Skeletal muscle satellite cell (primary cell): ENCODE data around the gene XIRP2.

ENCODE experiments used
- H3K27me3 ChIP-seq: 2 replicates; pipeline ENCODE4 v1.7.0; 2013; ENCODE audit warnings: low read length; ENCODE audit not compliant: control insufficient read depth, insufficient read depth
- H3K36me3 ChIP-seq: 2 replicates; pipeline ENCODE4 v1.7.0; 2013; ENCODE audit warnings: mild to moderate bottlenecking, control low read depth, low read length; ENCODE audit not compliant: insufficient read depth
- H3K4me1 ChIP-seq: 2 replicates; pipeline ENCODE4 v1.7.0; 2013; ENCODE audit warnings: low read length; ENCODE audit not compliant: control insufficient read depth, insufficient read depth
- H3K4me2 ChIP-seq: 2 replicates; pipeline ENCODE4 v1.7.0; 2013; ENCODE audit warnings: mild to moderate bottlenecking, low read length
- H3K4me3 ChIP-seq: 2 replicates; pipeline ENCODE4 v1.7.0; 2013; ENCODE audit warnings: low read length
- H3K9ac ChIP-seq: 2 replicates; pipeline ENCODE4 v1.7.0; 2013; ENCODE audit warnings: mild to moderate bottlenecking, low read depth, low read length, moderate library complexity
- H3K9me3 ChIP-seq: replicated peaks from 2 replicates; pipeline ENCODE4 v1.7.0; 2013; ENCODE audit warnings: mild to moderate bottlenecking, control low read depth, low read length

XIRP2 gene

DNA sequence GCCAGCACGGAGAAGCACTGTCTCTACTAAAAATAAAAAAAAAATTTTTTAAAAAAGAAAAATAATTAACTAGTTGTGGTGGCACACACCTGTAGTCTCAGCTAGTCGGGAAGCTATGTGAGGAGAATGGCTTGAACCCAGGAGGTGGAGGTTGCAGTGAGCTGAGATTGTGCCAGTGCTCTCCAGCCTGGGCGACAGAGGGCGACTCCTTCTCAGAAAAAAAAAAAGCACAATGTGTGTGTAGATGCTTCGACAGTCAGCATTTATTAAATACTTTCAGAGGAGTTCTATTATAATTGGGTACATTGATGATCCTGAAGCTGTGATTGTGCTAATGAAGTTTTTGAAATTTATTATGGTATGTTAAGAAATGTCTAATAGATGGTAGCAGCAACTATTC, 46.5 kb downstream of the XIRP2 start:
- H3K27me3 ChIP-seq = no peaks in the 10 kb centered on the region
- no peaks in the 10 kb centered on the region for H3K4me1 ChIP-seq
- H3K4me2 ChIP-seq = no peak overlapping the region
- no peaks in the 10 kb centered on the region for H3K9me3 ChIP-seq
- H3K36me3 ChIP-seq = no peaks in the 10 kb centered on the region
- no peak overlapping the region for H3K9ac ChIP-seq
- no peak overlapping the region for H3K4me3 ChIP-seq

DNA sequence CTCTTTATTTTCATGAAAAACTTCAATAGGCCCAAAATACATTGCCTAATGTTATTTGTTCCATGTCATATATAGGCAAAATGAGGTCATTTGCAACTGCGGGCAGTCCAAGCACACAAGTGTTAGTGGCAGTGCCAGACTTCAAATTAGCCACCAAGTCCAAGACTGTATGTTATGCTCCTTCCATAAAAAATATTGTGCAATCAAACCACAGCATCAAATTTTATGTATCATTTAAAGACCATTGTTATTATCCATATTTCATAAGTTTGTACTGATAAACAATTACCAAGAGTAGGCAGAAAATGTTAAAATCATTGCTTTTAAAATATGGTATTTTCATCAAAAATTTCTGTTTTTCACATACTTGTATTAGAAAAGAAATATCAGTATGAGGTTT, 54.1 kb downstream of the XIRP2 start:
- Histone ChIP-seq H3K9me3 (no peaks in the 10 kb centered on the region), H3K4me2 (no peak overlapping the region), H3K9ac (no peak overlapping the region), H3K4me3 (no peak overlapping the region), H3K4me1 (no peaks in the 10 kb centered on the region), H3K36me3 (no peaks in the 10 kb centered on the region), H3K27me3 (no peaks in the 10 kb centered on the region)

DNA sequence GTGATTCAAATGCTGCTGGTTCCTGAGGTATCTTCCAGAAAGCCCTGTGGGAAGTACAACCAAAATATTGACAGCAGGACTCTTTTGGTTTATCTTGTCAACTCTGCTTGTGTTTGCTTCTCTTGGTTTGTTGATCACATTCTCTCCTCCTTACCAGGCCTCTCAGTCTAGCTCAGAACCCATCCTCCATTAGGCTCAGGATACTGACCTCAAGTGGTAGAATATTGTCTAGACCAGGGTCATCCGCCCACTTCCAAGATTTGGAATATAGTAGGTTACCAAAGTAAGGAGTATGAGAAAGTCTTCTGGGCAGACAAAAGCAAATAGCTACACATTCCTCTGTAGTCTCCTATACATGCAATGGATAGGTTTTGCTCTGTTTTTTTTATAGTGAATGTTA, 56.6 kb downstream of the XIRP2 start:
- no peaks in the 10 kb centered on the region for H3K27me3 ChIP-seq
- H3K36me3 ChIP-seq = no peaks in the 10 kb centered on the region
- no peaks in the 10 kb centered on the region for H3K9me3 ChIP-seq
- no peak overlapping the region for H3K4me2 ChIP-seq
- no peaks in the 10 kb centered on the region for H3K4me1 ChIP-seq
- no peak overlapping the region for H3K9ac ChIP-seq
- H3K4me3 ChIP-seq = no peak overlapping the region

DNA sequence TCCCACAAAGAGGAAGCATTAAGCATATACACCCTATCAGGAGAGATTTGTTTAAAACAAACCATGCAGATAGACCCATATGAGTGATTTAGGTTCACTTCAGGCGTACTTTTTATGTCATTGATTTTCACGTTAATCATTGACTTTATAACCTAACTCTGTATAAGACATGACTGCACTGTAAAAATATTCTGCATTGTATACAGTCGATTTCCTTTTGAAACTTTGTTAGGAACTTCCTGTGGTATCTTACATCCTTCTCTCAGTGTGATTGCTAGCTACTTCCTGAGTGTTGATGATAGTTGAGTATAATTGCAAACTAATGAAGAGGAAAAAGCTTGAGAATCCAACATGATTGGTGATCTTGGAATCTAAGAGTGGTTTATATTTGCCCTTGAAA, 69.4 kb downstream of the XIRP2 start:
- Histone ChIP-seq H3K36me3 (no peaks in the 10 kb centered on the region), H3K4me2 (no peak overlapping the region), H3K4me1 (no peaks in the 10 kb centered on the region), H3K4me3 (no peak overlapping the region), H3K9me3 (no peaks in the 10 kb centered on the region), H3K9ac (no peak overlapping the region), H3K27me3 (no peaks in the 10 kb centered on the region)

DNA sequence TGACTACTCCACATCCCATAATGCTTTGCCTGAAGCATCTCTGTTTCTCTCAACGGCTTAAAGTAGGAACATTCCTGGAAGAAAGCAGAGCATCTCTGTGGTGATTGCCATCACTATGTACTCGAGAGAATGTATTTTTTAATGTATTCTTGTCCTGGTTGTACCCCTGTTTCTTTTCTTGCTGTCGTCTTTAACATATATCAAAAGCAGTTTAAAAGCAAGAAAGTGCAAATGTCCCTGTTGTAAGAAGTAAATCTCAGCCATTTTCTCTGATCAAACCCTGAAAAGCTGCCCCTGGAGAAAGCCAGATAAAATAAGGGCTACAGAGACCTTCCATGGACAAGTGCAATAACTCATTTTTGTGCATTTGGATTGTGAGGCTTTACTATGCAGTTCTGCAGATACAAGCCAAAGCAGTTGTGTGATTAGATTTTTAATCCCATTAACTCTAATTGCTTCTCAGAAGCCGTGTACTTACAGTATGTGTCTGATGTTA, 70.8 kb downstream of the XIRP2 start:
- Histone ChIP-seq H3K36me3 (no peaks in the 10 kb centered on the region), H3K4me3 (no peak overlapping the region), H3K9ac (no peak overlapping the region), H3K4me1 (no peaks in the 10 kb centered on the region), H3K9me3 (no peaks in the 10 kb centered on the region), H3K27me3 (no peaks in the 10 kb centered on the region), H3K4me2 (no peak overlapping the region)

DNA sequence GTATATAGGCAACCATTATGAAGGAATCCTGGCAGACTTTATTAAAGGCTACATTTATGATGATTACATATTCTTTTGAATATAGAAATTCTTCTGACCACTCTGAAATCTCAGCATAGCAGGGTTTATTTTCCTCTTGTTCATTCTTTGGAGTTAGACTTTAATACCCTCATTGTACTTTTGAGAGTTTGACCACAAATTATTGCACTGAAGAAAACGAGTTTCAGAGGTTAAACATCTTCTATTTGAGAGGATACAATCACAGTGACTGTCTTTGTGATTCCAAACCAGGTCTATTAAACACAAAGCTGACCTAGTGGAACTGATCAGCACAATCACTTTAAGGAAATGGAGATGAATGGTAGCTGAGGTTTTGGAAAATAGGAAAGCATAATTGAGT, 71.3 kb downstream of the XIRP2 start:
- no peaks in the 10 kb centered on the region for H3K4me1 ChIP-seq
- H3K9me3 ChIP-seq = no peaks in the 10 kb centered on the region
- H3K4me2 ChIP-seq = no peak overlapping the region
- no peaks in the 10 kb centered on the region for H3K27me3 ChIP-seq
- no peaks in the 10 kb centered on the region for H3K36me3 ChIP-seq
- H3K4me3 ChIP-seq = no peak overlapping the region
- H3K9ac ChIP-seq = no peak overlapping the region

DNA sequence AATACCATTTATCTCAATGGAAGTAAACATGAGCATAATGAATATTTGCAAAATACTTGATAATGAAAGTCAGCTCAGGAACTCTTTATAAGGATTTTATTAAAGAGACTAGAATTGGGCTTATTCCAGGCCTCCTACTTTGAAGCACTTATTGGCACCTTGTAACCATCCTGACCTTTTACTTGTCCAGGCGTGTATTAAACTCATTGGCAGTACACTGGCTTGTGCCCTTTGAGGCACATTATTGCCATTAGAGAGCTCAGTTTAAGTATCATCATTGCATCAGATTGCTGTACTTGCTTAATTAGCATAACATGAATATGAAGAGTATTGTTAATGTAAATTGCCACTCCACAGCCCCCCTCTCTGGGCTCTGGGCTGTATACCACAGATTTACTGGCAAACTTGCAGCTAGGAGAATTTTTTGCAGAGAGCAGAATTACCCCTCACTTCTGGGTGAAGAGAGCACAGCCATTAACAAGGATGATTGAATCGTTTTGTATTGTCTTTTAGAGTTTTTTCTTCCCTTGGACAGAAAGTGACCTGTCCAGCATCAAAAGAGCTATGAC, 72.5 kb downstream of the XIRP2 start:
- no peaks in the 10 kb centered on the region for H3K36me3 ChIP-seq
- H3K4me1 ChIP-seq = no peaks in the 10 kb centered on the region
- H3K27me3 ChIP-seq = no peaks in the 10 kb centered on the region
- H3K9ac ChIP-seq = no peak overlapping the region
- no peak overlapping the region for H3K4me3 ChIP-seq
- H3K9me3 ChIP-seq = no peaks in the 10 kb centered on the region
- H3K4me2 ChIP-seq = no peak overlapping the region

DNA sequence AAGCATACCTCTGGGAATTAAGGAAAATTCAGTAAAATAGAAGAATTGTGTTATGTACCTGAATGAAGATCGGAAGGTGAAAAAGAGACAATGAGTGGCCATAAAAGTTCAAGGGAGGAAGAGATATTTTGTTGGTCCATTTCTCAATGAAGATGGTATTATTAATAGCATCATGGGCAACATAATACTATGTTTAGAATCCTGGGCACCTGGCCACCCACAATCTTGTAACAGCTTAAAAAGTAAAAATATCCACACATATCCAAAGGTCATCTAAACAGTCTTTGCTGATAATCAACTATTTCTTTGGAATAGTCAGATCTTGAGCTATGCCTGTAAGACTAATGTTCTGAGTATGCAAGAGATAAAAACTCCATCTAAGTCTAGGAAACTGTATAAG, 73.7 kb downstream of the XIRP2 start:
- Histone ChIP-seq H3K4me3 (no peak overlapping the region), H3K4me2 (no peak overlapping the region), H3K9ac (no peak overlapping the region), H3K36me3 (no peaks in the 10 kb centered on the region), H3K9me3 (no peaks in the 10 kb centered on the region), H3K4me1 (no peaks in the 10 kb centered on the region), H3K27me3 (no peaks in the 10 kb centered on the region)

DNA sequence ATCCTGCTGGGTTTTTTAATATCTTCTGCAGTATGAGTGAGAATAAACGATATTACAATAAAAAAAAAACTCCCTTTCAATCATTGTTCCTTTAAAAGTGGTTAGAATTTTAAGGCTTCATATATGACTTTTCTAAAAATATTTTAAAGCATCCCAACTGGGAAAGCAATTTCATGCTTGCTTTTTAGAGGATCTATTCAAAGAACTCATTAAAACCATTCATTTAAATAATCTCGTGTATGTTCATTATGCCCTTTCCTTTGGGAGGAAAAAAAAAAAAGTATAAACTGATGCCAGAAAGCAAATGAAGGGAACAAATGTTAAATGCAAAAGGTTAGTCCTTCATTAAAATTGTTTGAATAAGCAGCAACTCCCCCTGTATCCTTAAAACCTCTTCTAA, 81.2 kb downstream of the XIRP2 start:
- no peaks in the 10 kb centered on the region for H3K27me3 ChIP-seq
- H3K4me3 ChIP-seq = no peak overlapping the region
- H3K9me3 ChIP-seq = no peaks in the 10 kb centered on the region
- no peak overlapping the region for H3K4me2 ChIP-seq
- no peaks in the 10 kb centered on the region for H3K36me3 ChIP-seq
- no peak overlapping the region for H3K9ac ChIP-seq
- H3K4me1 ChIP-seq = no peaks in the 10 kb centered on the region

DNA sequence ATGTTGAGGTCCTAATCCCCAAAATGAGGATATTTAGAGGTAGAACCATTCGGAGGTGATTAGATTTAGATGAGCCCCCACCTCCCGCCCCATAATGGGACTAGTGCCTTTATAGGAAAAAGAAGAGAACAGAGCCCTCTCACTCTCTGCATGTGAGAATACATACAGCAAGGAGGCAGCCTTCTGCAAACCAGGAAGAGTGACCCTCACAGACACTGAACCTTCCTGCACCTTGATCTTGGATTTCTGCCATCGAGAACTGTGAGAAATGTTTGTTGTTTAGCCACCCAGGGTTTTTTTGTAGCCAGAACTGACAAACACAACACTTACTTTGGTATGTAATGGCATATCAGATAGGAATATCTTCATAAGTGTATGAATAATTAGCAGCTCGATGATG, 83.7 kb downstream of the XIRP2 start:
- H3K4me2 ChIP-seq = no peak overlapping the region
- H3K9me3 ChIP-seq = no peaks in the 10 kb centered on the region
- H3K9ac ChIP-seq = no peak overlapping the region
- H3K4me3 ChIP-seq = no peak overlapping the region
- H3K27me3 ChIP-seq = no peaks in the 10 kb centered on the region
- no peaks in the 10 kb centered on the region for H3K36me3 ChIP-seq
- no peaks in the 10 kb centered on the region for H3K4me1 ChIP-seq

DNA sequence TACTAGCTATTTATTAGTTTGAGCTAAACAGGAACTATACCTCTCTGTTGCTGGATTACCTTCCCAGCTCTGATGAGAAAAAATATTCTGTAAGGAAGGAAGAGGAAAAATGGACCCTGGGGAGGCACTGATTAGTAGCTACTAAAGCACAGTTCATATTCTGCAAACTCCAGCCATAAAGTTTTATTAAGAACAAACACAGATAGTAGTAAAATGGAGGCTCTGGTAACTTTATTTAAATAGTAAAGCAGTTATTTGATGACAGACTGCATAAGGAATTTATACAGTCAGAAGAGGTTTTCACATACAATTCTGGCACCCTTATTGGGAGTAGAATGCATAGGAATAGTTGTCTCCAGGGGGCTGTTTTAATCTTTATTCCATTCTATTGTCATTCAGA, 84.1 kb downstream of the XIRP2 start:
- no peaks in the 10 kb centered on the region for H3K4me1 ChIP-seq
- H3K9ac ChIP-seq = no peak overlapping the region
- H3K27me3 ChIP-seq = no peaks in the 10 kb centered on the region
- no peak overlapping the region for H3K4me2 ChIP-seq
- no peaks in the 10 kb centered on the region for H3K9me3 ChIP-seq
- H3K4me3 ChIP-seq = no peak overlapping the region
- no peaks in the 10 kb centered on the region for H3K36me3 ChIP-seq

DNA sequence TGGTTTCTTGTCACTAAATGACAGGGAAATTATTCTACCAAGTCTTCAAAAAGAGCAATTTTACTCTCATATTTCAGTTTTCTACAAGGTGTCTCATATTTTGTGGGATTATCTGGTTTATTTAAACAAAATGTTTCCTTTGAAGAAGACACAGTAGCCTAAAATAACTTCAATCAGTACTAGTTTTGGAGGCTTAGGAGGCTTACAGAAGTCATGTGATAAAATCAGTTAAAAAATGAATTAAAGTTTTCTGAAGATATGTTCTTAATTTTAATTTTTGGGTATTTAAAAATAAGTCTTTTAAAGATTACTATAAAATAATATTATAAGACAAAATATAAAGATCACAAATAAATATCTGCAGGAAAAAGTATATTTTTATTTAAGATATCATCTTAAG, 95.9 kb downstream of the XIRP2 start:
- Histone ChIP-seq H3K27me3 (no peaks in the 10 kb centered on the region), H3K9me3 (no peaks in the 10 kb centered on the region), H3K4me3 (no peak overlapping the region), H3K4me2 (no peak overlapping the region), H3K9ac (no peak overlapping the region), H3K36me3 (no peaks in the 10 kb centered on the region), H3K4me1 (no peaks in the 10 kb centered on the region)
